ENCODE results near the gene BRCC3.

Gene BRCC3

DNA sequence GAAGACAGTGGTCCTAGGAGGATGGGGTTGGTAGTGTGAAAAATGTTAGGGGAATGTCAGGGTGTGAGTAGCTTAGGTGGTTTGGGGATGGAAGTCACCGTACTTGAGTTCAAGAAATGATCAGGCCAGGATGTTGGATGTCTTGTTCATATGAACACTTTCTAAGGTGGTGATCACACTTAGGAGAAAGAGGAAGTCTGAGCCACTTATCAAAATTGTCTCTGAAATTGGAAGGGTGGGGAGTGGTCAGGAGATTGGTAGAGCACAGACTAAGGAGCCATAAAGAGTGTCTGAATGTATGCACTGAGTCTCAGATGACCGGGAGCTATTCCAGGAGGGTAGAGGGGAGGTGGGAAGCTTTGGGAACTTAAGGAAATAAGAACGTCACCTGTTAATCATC, 17.7 kb upstream of the BRCC3 start (continued):
- TF ChIP-seq BACH2 (CRISPR knock-in tag; IDR thresholded peaks at IDR 0.05; ENCODE audit: borderline replicate concordance) (no peak), ESRRG (CRISPR knock-in tag; IDR thresholded peaks at IDR 0.05) (no peak)
- TF ChIP-seq, protein P1, sequence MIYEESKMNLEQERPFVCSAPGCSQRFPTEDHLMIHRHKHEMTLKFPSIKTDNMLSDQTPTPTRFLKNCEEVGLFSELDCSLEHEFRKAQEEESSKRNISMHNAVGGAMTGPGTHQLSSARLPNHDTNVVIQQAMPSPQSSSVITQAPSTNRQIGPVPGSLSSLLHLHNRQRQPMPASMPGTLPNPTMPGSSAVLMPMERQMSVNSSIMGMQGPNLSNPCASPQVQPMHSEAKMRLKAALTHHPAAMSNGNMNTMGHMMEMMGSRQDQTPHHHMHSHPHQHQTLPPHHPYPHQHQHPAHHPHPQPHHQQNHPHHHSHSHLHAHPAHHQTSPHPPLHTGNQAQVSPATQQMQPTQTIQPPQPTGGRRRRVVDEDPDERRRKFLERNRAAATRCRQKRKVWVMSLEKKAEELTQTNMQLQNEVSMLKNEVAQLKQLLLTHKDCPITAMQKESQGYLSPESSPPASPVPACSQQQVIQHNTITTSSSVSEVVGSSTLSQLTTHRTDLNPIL (CRISPR knock-in tag; IDR thresholded peaks at IDR 0.05; ENCODE audit: low read depth), result no peak

DNA sequence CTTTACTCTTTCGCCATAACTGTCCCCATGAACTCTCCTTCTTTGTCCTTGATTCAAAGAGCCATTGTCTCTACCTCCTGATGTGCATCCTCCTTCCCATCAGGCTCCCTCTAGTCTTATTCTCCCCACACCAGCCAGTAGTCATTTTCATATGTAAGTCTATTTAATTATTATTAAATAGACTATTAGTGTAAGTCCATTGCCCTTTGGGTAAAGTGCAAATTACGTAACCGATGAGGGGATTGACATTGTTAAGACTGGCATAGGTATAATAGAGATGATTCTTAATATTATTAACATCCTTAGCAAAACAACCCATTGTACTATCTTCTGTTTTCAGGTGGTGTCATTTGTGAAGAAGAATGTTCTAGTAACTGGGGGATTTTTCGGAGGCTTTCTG, 17.1 kb upstream of the BRCC3 start:
- TF ChIP-seq, protein P2, sequence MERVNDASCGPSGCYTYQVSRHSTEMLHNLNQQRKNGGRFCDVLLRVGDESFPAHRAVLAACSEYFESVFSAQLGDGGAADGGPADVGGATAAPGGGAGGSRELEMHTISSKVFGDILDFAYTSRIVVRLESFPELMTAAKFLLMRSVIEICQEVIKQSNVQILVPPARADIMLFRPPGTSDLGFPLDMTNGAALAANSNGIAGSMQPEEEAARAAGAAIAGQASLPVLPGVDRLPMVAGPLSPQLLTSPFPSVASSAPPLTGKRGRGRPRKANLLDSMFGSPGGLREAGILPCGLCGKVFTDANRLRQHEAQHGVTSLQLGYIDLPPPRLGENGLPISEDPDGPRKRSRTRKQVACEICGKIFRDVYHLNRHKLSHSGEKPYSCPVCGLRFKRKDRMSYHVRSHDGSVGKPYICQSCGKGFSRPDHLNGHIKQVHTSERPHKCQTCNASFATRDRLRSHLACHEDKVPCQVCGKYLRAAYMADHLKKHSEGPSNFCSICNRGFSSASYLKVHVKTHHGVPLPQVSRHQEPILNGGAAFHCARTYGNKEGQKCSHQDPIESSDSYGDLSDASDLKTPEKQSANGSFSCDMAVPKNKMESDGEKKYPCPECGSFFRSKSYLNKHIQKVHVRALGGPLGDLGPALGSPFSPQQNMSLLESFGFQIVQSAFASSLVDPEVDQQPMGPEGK (CRISPR knock-in tag; IDR thresholded peaks at IDR 0.05; ENCODE audit: borderline replicate concordance), result no peak
- TF ChIP-seq, protein P3, sequence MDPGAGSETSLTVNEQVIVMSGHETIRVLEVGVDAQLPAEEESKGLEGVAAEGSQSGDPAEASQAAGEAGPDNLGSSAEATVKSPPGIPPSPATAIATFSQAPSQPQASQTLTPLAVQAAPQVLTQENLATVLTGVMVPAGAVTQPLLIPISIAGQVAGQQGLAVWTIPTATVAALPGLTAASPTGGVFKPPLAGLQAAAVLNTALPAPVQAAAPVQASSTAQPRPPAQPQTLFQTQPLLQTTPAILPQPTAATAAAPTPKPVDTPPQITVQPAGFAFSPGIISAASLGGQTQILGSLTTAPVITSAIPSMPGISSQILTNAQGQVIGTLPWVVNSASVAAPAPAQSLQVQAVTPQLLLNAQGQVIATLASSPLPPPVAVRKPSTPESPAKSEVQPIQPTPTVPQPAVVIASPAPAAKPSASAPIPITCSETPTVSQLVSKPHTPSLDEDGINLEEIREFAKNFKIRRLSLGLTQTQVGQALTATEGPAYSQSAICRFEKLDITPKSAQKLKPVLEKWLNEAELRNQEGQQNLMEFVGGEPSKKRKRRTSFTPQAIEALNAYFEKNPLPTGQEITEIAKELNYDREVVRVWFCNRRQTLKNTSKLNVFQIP (CRISPR knock-in tag; IDR thresholded peaks at IDR 0.05; ENCODE audit: borderline replicate concordance, low read depth), result no peak
- TF ChIP-seq RARB (CRISPR knock-in tag; IDR thresholded peaks at IDR 0.05), result no peak
- TF ChIP-seq PPARA (CRISPR knock-in tag; IDR thresholded peaks at IDR 0.05; ENCODE audit: borderline replicate concordance), result no peak
- no peak for TF ChIP-seq BACH2 (CRISPR knock-in tag; IDR thresholded peaks at IDR 0.05; ENCODE audit: borderline replicate concordance)
- TF ChIP-seq ARNTL (CRISPR knock-in tag; IDR thresholded peaks at IDR 0.05; ENCODE audit: borderline replicate concordance, low read depth), result no peak
- no peak for TF ChIP-seq ISL1 (CRISPR knock-in tag; IDR thresholded peaks at IDR 0.05)
- TF ChIP-seq ZC3H10 (CRISPR knock-in tag; IDR thresholded peaks at IDR 0.05), result no peak
- TF ChIP-seq ZFP30 (CRISPR knock-in tag; IDR thresholded peaks at IDR 0.05), result no peak
- no peak for TF ChIP-seq ESRRG (CRISPR knock-in tag; IDR thresholded peaks at IDR 0.05)
- TF ChIP-seq, protein P4, sequence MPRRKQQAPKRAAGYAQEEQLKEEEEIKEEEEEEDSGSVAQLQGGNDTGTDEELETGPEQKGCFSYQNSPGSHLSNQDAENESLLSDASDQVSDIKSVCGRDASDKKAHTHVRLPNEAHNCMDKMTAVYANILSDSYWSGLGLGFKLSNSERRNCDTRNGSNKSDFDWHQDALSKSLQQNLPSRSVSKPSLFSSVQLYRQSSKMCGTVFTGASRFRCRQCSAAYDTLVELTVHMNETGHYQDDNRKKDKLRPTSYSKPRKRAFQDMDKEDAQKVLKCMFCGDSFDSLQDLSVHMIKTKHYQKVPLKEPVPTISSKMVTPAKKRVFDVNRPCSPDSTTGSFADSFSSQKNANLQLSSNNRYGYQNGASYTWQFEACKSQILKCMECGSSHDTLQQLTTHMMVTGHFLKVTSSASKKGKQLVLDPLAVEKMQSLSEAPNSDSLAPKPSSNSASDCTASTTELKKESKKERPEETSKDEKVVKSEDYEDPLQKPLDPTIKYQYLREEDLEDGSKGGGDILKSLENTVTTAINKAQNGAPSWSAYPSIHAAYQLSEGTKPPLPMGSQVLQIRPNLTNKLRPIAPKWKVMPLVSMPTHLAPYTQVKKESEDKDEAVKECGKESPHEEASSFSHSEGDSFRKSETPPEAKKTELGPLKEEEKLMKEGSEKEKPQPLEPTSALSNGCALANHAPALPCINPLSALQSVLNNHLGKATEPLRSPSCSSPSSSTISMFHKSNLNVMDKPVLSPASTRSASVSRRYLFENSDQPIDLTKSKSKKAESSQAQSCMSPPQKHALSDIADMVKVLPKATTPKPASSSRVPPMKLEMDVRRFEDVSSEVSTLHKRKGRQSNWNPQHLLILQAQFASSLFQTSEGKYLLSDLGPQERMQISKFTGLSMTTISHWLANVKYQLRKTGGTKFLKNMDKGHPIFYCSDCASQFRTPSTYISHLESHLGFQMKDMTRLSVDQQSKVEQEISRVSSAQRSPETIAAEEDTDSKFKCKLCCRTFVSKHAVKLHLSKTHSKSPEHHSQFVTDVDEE (CRISPR knock-in tag; IDR thresholded peaks at IDR 0.05), result no peak
- no peak for TF ChIP-seq OSR1 (CRISPR knock-in tag; IDR thresholded peaks at IDR 0.05)
- TF ChIP-seq ZNF70 (CRISPR knock-in tag; IDR thresholded peaks at IDR 0.05), result no peak
- TF ChIP-seq ZNF565 (CRISPR knock-in tag; conservative IDR thresholded peaks at IDR 0.05; ENCODE audit: low read depth), result no peak
- TF ChIP-seq ZFP3 (CRISPR knock-in tag; IDR thresholded peaks at IDR 0.05), result no peak
- no peak for TF ChIP-seq TCF4 (CRISPR knock-in tag; IDR thresholded peaks at IDR 0.05; ENCODE audit: borderline replicate concordance)
- TF ChIP-seq, protein P1 (CRISPR knock-in tag; IDR thresholded peaks at IDR 0.05; ENCODE audit: low read depth), result no peak
- no peak for TF ChIP-seq ZNF8 (CRISPR knock-in tag; IDR thresholded peaks at IDR 0.05)
- TF ChIP-seq TOX (CRISPR knock-in tag; IDR thresholded peaks at IDR 0.05; ENCODE audit: borderline replicate concordance), result no peak
- no peak for ATAC-seq

DNA sequence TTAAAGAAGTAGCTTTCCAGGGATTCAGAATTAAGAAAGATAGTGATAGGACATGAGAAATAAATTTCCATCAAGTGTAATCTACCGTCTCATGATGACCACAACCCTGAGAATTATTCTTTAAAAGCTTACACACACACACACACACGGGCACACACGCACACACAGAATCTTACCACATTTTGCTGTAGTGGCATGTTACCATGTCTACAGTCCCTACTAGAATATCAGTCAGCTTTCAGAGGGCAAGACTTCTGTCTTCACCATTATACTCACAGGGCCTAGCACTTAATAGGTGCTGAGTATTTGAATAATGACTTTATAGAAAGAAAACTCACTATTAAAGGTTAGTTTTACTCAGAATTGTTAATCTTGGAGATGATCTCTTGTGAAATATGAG, 15.8 kb upstream of the BRCC3 start:
- no peak for ATAC-seq

DNA sequence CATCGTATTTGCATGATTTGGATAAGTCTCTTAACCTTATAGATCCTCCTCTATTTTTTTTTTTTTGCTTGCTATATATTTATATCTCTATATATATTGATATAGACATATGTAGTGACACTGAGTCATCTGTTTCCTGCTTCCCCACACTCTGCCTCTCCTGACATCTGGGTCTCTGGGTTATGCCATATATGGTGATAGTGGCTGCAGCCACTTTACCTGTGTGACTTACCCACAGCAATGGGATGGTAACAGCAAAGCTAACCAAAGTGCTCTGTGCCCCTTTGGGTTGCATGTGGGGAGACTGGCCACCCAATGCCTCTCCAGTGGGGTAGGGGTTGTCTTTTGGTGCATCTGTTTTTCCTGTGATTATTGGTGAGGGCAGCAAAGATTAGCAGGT, 14.8 kb upstream of the BRCC3 start:
- ATAC-seq, result no peak
- TF ChIP-seq CSDC2 (CRISPR knock-in tag; IDR thresholded peaks at IDR 0.05), result no peak
- TF ChIP-seq ISL1 (CRISPR knock-in tag; IDR thresholded peaks at IDR 0.05), result no peak
- TF ChIP-seq, protein P4 (CRISPR knock-in tag; IDR thresholded peaks at IDR 0.05), result no peak
- TF ChIP-seq, protein P2 (CRISPR knock-in tag; IDR thresholded peaks at IDR 0.05; ENCODE audit: borderline replicate concordance), result no peak
- no peak for TF ChIP-seq RARB (CRISPR knock-in tag; IDR thresholded peaks at IDR 0.05)
- TF ChIP-seq, protein P1 (CRISPR knock-in tag; IDR thresholded peaks at IDR 0.05; ENCODE audit: low read depth), result no peak
- no peak for TF ChIP-seq TOX (CRISPR knock-in tag; IDR thresholded peaks at IDR 0.05; ENCODE audit: borderline replicate concordance)
- TF ChIP-seq PPARA (CRISPR knock-in tag; IDR thresholded peaks at IDR 0.05; ENCODE audit: borderline replicate concordance), result no peak

More for the DNA sequence above, 15.8 kb upstream of the BRCC3 start:
- TF ChIP-seq ZFP3 (CRISPR knock-in tag; IDR thresholded peaks at IDR 0.05), result no peak
